HepG2 (cell line): Measurements from ENCODE around the gene LSMEM2.

Source experiments
- DMAP1 ChIP-seq: IDR thresholded peaks from 2 replicates; pipeline ENCODE4 v1.6.1; 2016
- FOSL1 ChIP-seq: sonication (generic); formaldehyde crosslinking; IDR thresholded peaks from 2 replicates; pipeline ENCODE4 v1.9.0; 2021; ENCODE audit warnings: missing genetic modification reagents, borderline replicate concordance
- HDAC2 ChIP-seq: sonication (generic); formaldehyde crosslinking; IDR thresholded peaks from 2 replicates; pipeline ENCODE4 v1.4.0; 2020; ENCODE audit warnings: missing genetic modification reagents
- KDM3A ChIP-seq: IDR thresholded peaks from 2 replicates; pipeline ENCODE4 v1.6.1; 2018; ENCODE audit warnings: low read depth, missing compliant biosample characterization
- MEF2D ChIP-seq: sonication (generic); formaldehyde crosslinking; IDR thresholded peaks from 2 replicates; pipeline ENCODE4 v1.5.1; 2020; ENCODE audit warnings: mild to moderate bottlenecking, missing genetic modification reagents
- PAWR ChIP-seq: sonication (generic); formaldehyde crosslinking; IDR thresholded peaks from 2 replicates; pipeline ENCODE4 v1.4.0; 2020; ENCODE audit warnings: missing genetic modification reagents, mild to moderate bottlenecking, borderline replicate concordance
- POLR2AphosphoS2 ChIP-seq: IDR thresholded peaks from 2 replicates; pipeline ENCODE4 v1.6.1; 2011; ENCODE audit warnings: low read depth, low read length, improper control_type of control experiment
- REST ChIP-seq, 2 experiments: IDR thresholded peaks; 2 replicates each; pipeline ENCODE4 v1.6.1; 2011 to 2012; ENCODE audit warnings: low read length in 2 of 2, borderline replicate concordance in 1 of 2, low read depth in 1 of 2, mild to moderate bottlenecking in 1 of 2, moderate library complexity in 1 of 2
- ZFP91 ChIP-seq: sonication (generic); formaldehyde crosslinking; IDR thresholded peaks from 2 replicates; pipeline ENCODE4 v1.9.0; 2022; ENCODE audit warnings: missing genetic modification reagents, mild to moderate bottlenecking, borderline replicate concordance
- ZNF274 ChIP-seq: sonication (generic); formaldehyde crosslinking; IDR thresholded peaks from 2 replicates; pipeline ENCODE4 v1.5.1; 2020; ENCODE audit warnings: mild to moderate bottlenecking, missing genetic modification reagents
- ZNF484 ChIP-seq: sonication (generic); formaldehyde crosslinking; IDR thresholded peaks from 2 replicates; pipeline ENCODE4 v1.5.1; 2020; ENCODE audit warnings: mild to moderate bottlenecking, low read depth, missing genetic modification reagents, borderline replicate concordance
- TF ChIP-seq, protein P1 (sequence below): sonication (generic); formaldehyde crosslinking; conservative IDR thresholded peaks from 2 replicates; pipeline ENCODE4 v1.4.0; 2020; ENCODE audit warnings: missing genetic modification reagents

DNA sequence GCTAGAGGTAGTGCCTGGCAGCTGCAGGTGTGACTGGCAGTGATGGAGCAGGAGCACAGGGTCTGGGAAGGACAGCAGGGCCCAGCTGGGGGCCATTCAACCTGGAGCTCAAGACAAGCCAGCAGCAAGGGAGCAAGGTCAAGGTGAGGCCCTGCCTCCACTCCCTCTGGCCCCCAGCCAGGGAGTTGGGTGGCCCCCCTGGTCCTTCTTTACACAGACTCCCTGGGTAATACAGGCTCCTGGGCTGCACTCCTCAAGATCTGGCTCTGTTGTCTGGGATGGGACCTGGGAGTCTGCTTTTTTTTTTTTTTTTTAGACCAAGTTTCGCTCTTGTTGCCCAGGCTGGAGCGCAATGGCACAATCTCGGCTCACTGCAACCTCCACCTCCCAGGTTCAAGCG lies 28.4 kb upstream of the LSMEM2 start:
- TF ChIP-seq PAWR (CRISPR knock-in tag) (no peak), DMAP1 (CRISPR knock-in tag) (no peak), KDM3A (CRISPR knock-in tag) (no peak), FOSL1 (CRISPR knock-in tag) (no peak), ZNF484 (CRISPR knock-in tag) (no peak), MEF2D (no peak), POLR2AphosphoS2 (no peak), ZNF274 (CRISPR knock-in tag) (no peak), HDAC2 (no peak), REST (IDR thresholded peaks at IDR 0.05; ENCODE audit: borderline replicate concordance in 1 of 2, low read depth in 1 of 2, low read length in 2 of 2) (no peak), ZFP91 (no peak)
- TF ChIP-seq, protein P1, sequence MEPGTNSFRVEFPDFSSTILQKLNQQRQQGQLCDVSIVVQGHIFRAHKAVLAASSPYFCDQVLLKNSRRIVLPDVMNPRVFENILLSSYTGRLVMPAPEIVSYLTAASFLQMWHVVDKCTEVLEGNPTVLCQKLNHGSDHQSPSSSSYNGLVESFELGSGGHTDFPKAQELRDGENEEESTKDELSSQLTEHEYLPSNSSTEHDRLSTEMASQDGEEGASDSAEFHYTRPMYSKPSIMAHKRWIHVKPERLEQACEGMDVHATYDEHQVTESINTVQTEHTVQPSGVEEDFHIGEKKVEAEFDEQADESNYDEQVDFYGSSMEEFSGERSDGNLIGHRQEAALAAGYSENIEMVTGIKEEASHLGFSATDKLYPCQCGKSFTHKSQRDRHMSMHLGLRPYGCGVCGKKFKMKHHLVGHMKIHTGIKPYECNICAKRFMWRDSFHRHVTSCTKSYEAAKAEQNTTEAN (CRISPR knock-in tag), result no peak
